ENCODE measurements around the gene DENND5B. TPM values are rescaled to one million over a fixed set of nuclear protein-coding genes. Genes with fewer than 3 reads are reported as not detected.
"Not testable (repeated sequence)": the region's sequence is repeated elsewhere in the genome, so short reads cannot be mapped to it uniquely, and the experiment has no call there.

DENND5B gene
- total RNA-seq, 1 donor from 2014 or later, result 0.93 TPM

GRCh38 chr12:31567029-31567428, 23.9 kb downstream of the DENND5B start:
- no peaks in the 10 kb centered on the region for H3K36me3 Mint-ChIP-seq (ENCODE audit: low read depth)
- no peaks in the 10 kb centered on the region for H3K27me3 Mint-ChIP-seq (ENCODE audit: insufficient read depth)
- DNase-seq (ENCODE audit: low spot score), result no peak
- H3K4me1 Mint-ChIP-seq (ENCODE audit: low read depth), result no peaks in the 10 kb centered on the region
- no peak overlapping the region for H3K27ac Mint-ChIP-seq
- no peak overlapping the region for H3K4me3 Mint-ChIP-seq
- no peaks in the 10 kb centered on the region for H3K9me3 Mint-ChIP-seq
- intact Hi-C loops (cut with micrococcal nuclease), result no loop called here

GRCh38 chr12:31566547-31566946, 24.4 kb downstream of the DENND5B start:
- Mint-ChIP-seq H3K4me3 (no peak overlapping the region), H3K4me1 (ENCODE audit: low read depth) (no peaks in the 10 kb centered on the region), H3K27me3 (ENCODE audit: insufficient read depth) (no peaks in the 10 kb centered on the region), H3K36me3 (ENCODE audit: low read depth) (no peaks in the 10 kb centered on the region), H3K27ac (no peak overlapping the region), H3K9me3 (no peaks in the 10 kb centered on the region)
- DNase-seq (ENCODE audit: low spot score), result no peak
- intact Hi-C loops (cut with micrococcal nuclease), result no loop called here

- H3K27me3 Mint-ChIP-seq (ENCODE audit: insufficient read depth), result peaks cover 9% of the 10 kb centered on the region
- intact Hi-C loops (cut with micrococcal nuclease), result no loop called here
- no peak overlapping the region for H3K4me3 Mint-ChIP-seq
- no peaks in the 10 kb centered on the region for H3K4me1 Mint-ChIP-seq (ENCODE audit: low read depth)
- H3K9me3 Mint-ChIP-seq, result no peaks in the 10 kb centered on the region
- H3K27ac Mint-ChIP-seq, result no peak overlapping the region
- no peak for DNase-seq (ENCODE audit: low spot score)
- no peaks in the 10 kb centered on the region for H3K36me3 Mint-ChIP-seq (ENCODE audit: low read depth)
These were observed 28.2 kb downstream of the DENND5B start for GRCh38 chr12:31562594-31563328.

- Mint-ChIP-seq H3K9me3 (no peaks in the 10 kb centered on the region), H3K4me3 (no peak overlapping the region), H3K4me1 (ENCODE audit: low read depth) (no peaks in the 10 kb centered on the region), H3K36me3 (ENCODE audit: low read depth) (no peaks in the 10 kb centered on the region), H3K27ac (no peak overlapping the region), H3K27me3 (ENCODE audit: insufficient read depth) (peaks cover 15% of the 10 kb centered on the region)
- intact Hi-C loops (cut with micrococcal nuclease), result no loop called here
- no peak for DNase-seq (ENCODE audit: low spot score)
These were observed 30.4 kb downstream of the DENND5B start for GRCh38 chr12:31560516-31560915.

GRCh38 chr12:31558521-31558920, 32.4 kb downstream of the DENND5B start:
- Mint-ChIP-seq H3K27ac (no peak overlapping the region), H3K9me3 (no peaks in the 10 kb centered on the region), H3K4me1 (ENCODE audit: low read depth) (no peaks in the 10 kb centered on the region), H3K27me3 (ENCODE audit: insufficient read depth) (peaks cover 15% of the 10 kb centered on the region), H3K36me3 (ENCODE audit: low read depth) (no peaks in the 10 kb centered on the region), H3K4me3 (no peak overlapping the region)
- DNase-seq (ENCODE audit: low spot score), result no peak
- intact Hi-C loops (cut with micrococcal nuclease), result no loop called here

- Mint-ChIP-seq H3K4me3 (no peak overlapping the region), H3K36me3 (ENCODE audit: low read depth) (no peaks in the 10 kb centered on the region), H3K9me3 (no peaks in the 10 kb centered on the region), H3K27ac (no peak overlapping the region), H3K27me3 (ENCODE audit: insufficient read depth) (peaks cover 16% of the 10 kb centered on the region), H3K4me1 (ENCODE audit: low read depth) (no peaks in the 10 kb centered on the region)
- DNase-seq (ENCODE audit: low spot score), result no peak
- intact Hi-C loops (cut with micrococcal nuclease), result no loop called here
These were observed 33.2 kb downstream of the DENND5B start for GRCh38 chr12:31557707-31558106.

- H3K4me3 Mint-ChIP-seq; H3K36me3 Mint-ChIP-seq (ENCODE audit: low read depth); intact Hi-C loops (cut with micrococcal nuclease); DNase-seq (ENCODE audit: low spot score); H3K27ac Mint-ChIP-seq; H3K9me3 Mint-ChIP-seq; H3K4me1 Mint-ChIP-seq (ENCODE audit: low read depth): not testable (repeated sequence)
- H3K27me3 Mint-ChIP-seq (ENCODE audit: insufficient read depth), result peaks cover 18% of the 10 kb centered on the region
These were observed 35.5 kb downstream of the DENND5B start for GRCh38 chr12:31555466-31555865.

- not testable (repeated sequence) for H3K36me3 Mint-ChIP-seq (ENCODE audit: low read depth); H3K4me1 Mint-ChIP-seq (ENCODE audit: low read depth)
These were observed 40.3 kb downstream of the DENND5B start for GRCh38 chr12:31550590-31550989.

GRCh38 chr12:31536672-31537071, 54.3 kb downstream of the DENND5B start:
- DNase-seq (ENCODE audit: low spot score), result no peak
- Mint-ChIP-seq H3K36me3 (ENCODE audit: low read depth) (no peaks in the 10 kb centered on the region), H3K27me3 (ENCODE audit: insufficient read depth) (peaks cover 25% of the 10 kb centered on the region), H3K9me3 (no peaks in the 10 kb centered on the region), H3K4me3 (no peak overlapping the region), H3K27ac (no peak overlapping the region), H3K4me1 (ENCODE audit: low read depth) (no peaks in the 10 kb centered on the region)
- intact Hi-C loops (cut with micrococcal nuclease), result no loop called here

More at GRCh38 chr12:31550590-31550989, 40.3 kb downstream of the DENND5B start:
- H3K27me3 Mint-ChIP-seq (ENCODE audit: insufficient read depth); DNase-seq (ENCODE audit: low spot score); H3K27ac Mint-ChIP-seq; H3K4me3 Mint-ChIP-seq; H3K9me3 Mint-ChIP-seq; intact Hi-C loops (cut with micrococcal nuclease): not testable (repeated sequence)

GRCh38 chr12:31533470-31533869, 57.5 kb downstream of the DENND5B start:
- H3K36me3 Mint-ChIP-seq (ENCODE audit: low read depth), result no peaks in the 10 kb centered on the region
- peaks cover 15% of the 10 kb centered on the region for H3K27me3 Mint-ChIP-seq (ENCODE audit: insufficient read depth)
- H3K4me3 Mint-ChIP-seq, result no peak overlapping the region
- no peak for DNase-seq (ENCODE audit: low spot score)
- no peak overlapping the region for H3K27ac Mint-ChIP-seq
- H3K9me3 Mint-ChIP-seq, result no peaks in the 10 kb centered on the region
- intact Hi-C loops (cut with micrococcal nuclease), result no loop called here
- no peaks in the 10 kb centered on the region for H3K4me1 Mint-ChIP-seq (ENCODE audit: low read depth)

- no peak overlapping the region for H3K4me3 Mint-ChIP-seq
- no peak for DNase-seq (ENCODE audit: low spot score)
- H3K27ac Mint-ChIP-seq, result no peak overlapping the region
- H3K27me3 Mint-ChIP-seq (ENCODE audit: insufficient read depth), result peaks cover 5% of the 10 kb centered on the region
- no peaks in the 10 kb centered on the region for H3K36me3 Mint-ChIP-seq (ENCODE audit: low read depth)
- intact Hi-C loops (cut with micrococcal nuclease), result no loop called here
- H3K4me1 Mint-ChIP-seq (ENCODE audit: low read depth), result no peaks in the 10 kb centered on the region
- H3K9me3 Mint-ChIP-seq, result no peaks in the 10 kb centered on the region
These were observed 59.0 kb downstream of the DENND5B start for GRCh38 chr12:31531893-31532292.

GRCh38 chr12:31528095-31528494, 62.8 kb downstream of the DENND5B start:
- Mint-ChIP-seq H3K4me1 (ENCODE audit: low read depth) (no peaks in the 10 kb centered on the region), H3K27me3 (ENCODE audit: insufficient read depth) (peaks cover 4% of the 10 kb centered on the region), H3K9me3 (no peaks in the 10 kb centered on the region), H3K36me3 (ENCODE audit: low read depth) (no peaks in the 10 kb centered on the region), H3K4me3 (no peak overlapping the region), H3K27ac (no peak overlapping the region)
- intact Hi-C loops (cut with micrococcal nuclease), result no loop called here
- DNase-seq (ENCODE audit: low spot score), result no peak

GRCh38 chr12:31527083-31527482, 63.9 kb downstream of the DENND5B start:
- no peak for DNase-seq (ENCODE audit: low spot score)
- Mint-ChIP-seq H3K27ac (no peak overlapping the region), H3K36me3 (ENCODE audit: low read depth) (no peaks in the 10 kb centered on the region), H3K27me3 (ENCODE audit: insufficient read depth) (peaks cover 1% of the 10 kb centered on the region), H3K9me3 (no peaks in the 10 kb centered on the region), H3K4me1 (ENCODE audit: low read depth) (no peaks in the 10 kb centered on the region), H3K4me3 (no peak overlapping the region)
- intact Hi-C loops (cut with micrococcal nuclease), result no loop called here

GRCh38 chr12:31526158-31526546, 64.8 kb downstream of the DENND5B start:
- Mint-ChIP-seq H3K4me1 (ENCODE audit: low read depth) (no peaks in the 10 kb centered on the region), H3K9me3 (no peaks in the 10 kb centered on the region), H3K27me3 (ENCODE audit: insufficient read depth) (no peaks in the 10 kb centered on the region), H3K4me3 (no peak overlapping the region), H3K36me3 (ENCODE audit: low read depth) (no peaks in the 10 kb centered on the region), H3K27ac (no peak overlapping the region)
- intact Hi-C loops (cut with micrococcal nuclease), result no loop called here
- DNase-seq (ENCODE audit: low spot score), result no peak
